D341Med (cell line): Measurements from ENCODE around the gene CUEDC2.

Source experiments
- DNase-seq: peaks from one replicate; pipeline ENCODE4 v3.0.0; 2012; ENCODE audit warnings: low spot score

The CUEDC2 gene

DNA sequence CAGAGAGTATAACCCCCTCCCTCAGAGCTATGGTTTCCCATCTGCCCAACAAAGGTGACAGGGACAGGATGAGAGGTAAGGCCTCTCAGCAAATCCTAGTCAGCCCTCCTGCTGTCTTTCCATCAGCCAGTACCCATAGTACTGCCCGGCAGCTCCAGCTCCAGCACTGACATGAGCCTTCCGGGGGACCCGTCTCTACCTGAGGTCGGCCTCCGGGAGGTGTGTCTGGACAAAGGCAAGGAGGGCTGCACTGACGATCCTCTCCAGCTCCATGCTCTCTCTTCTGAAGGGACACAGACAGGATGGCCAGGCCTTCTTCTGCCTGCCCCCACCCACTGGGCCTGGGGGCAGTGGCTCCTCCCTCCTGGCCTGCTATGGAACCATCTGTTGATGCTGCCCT is 7.5 kb downstream of the CUEDC2 start:
- DNase-seq, result no peak

DNA sequence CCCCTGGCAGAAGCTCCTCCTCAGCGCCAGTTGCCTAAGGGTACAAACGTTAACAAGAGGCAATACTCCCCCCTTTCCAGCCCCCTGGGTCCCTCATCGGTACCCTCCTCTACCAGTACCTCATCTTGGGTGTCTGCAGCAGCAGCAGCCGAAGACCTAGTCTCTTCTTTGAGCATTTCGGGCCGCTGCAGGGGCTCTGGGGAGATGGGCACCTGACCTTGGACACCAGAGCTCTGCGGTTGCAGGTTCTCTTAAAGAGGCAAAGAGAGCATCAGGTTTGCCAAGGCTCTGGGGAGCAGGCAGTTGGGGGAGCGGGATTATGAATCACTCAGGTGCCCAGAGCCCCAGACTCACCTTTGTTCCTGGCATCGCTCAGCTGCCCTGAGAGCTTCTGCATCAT is 8.2 kb downstream of the CUEDC2 start:
- no peak for DNase-seq

DNA sequence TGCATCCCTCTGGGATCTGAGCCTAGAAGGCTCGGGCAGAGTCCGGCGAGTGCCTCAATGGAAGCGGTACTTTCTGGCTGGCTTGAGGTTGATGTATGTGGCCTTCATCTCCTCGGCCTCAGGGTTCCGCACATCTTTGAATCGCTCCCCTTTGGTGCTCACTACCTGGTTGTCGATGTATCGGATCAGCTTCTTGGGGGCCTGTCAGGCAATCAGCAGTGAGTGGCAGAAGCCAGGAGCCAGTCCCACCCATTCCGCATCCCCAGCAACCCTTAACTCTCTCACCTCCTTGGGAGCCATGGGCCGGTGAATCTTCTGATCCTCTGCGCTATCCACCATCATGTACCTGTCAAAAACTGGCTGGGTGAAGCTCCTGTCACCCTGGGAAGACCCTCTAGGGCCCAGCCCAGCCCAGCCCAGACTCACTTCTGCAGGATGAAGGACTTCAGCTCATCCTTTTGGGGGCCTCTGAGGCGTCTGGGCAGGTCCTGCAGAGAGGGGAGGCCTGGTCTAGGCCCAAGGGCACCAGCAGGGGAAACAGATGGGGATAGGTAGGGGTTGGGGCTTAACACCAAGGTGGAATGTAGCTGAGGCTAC is 8.9 kb downstream of the CUEDC2 start:
- DNase-seq, result no peak

DNA sequence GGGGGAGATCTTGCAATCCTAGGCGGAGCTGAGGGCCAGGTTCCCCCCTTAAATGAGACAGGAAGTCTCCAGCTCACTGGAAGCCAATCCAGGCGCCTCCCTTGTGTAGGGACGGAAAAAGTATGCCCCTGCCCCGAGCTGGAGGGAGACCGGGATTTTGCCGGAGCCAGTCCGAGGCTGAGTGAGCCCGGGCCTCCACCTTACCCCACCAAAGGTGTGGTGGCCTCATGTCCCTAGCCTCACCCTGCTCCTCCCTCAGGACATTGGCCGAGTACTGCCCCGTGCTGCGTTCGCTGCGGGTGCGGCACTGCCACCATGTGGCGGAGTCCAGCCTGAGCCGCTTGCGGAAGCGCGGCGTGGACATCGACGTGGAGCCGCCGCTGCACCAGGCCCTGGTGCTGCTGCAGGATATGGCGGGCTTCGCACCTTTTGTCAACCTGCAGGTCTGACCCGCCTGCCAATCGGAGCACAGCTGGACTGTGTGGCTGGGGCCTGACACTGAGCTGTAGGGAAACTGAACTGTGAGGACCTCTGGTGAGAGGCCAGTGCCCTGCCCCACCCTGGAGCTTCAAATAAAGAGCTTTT is 9.7 kb downstream of the CUEDC2 start:
- peak; percentile 61 for DNase-seq

DNA sequence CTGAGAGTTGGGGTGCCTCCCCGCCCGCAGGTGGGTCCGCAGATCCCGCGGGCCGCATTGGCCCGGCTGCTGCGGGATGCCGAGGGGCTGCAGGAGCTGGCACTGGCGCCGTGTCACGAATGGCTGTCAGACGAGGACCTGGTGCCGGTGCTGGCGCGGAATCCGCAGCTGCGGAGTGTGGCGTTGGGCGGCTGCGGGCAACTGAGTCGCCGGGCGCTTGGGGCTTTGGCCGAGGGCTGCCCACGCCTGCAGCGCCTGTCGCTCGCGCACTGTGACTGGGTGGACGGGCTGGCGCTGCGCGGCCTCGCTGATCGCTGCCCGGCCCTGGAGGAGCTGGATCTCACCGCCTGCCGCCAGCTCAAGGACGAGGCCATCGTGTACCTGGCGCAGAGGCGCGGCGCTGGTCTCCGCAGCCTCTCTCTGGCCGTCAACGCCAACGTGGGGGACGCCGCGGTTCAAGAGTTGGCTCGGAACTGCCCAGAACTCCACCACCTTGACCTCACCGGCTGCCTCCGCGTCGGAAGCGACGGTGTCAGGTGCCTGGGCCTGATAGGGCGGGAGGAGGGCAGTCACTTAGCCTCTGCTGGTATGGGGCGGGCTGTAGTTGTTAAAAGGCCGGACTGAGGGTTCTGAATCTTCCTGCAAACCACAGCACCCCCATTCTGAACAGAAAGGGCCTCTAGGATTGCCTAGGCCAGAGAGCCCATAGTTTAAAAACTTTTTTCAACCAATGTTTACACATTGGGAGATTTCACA is 10.4 kb downstream of the CUEDC2 start:
- DNase-seq, result no peak

- no peak for DNase-seq
Measured at GRCh38 chr10:102421507-102421756, 10.9 kb downstream of the CUEDC2 start.

DNA sequence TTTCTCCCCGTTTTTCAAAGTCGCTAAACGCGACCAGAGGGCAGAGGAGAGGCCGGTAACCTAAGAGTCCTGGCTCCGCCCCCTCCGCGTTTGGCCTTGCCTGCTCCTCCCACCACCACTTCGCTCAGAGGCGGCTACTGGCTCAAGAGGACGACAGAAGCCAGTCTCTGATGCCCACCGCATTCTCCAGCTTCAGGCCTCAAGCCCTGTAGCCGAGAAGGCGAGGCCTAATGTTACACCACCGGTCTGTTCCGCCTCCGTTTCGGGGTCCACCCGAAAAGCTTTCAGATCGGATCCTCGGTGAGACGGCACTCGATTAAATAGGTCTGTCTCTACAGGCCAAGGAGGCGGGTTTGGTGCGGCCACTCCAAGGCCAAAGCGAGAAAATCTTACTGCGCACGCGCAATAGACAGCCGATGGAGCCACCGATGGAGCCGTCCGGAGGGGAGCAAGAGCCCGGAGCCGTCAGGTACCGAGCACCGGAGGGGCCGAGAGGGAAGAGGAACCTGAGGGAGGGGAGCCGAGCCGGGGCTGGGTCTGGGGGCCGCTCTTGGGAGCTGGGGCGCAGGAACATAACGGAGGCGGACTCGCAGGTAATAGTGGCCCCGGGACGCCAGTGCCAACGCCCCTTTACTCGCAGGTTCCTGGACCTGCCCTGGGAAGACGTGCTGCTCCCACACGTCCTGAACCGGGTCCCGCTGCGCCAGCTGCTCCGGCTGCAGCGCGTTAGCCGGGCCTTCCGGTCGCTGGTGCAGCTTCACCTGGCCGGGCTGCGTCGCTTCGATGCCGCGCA is 11.5 kb downstream of the CUEDC2 start, which contains the start of gene FBXL15:
TSS of gene FBXL15 (plus strand) at position 123 of the 793 bp plus-strand sequence. CDS start at position 417, 294 bp downstream.
- peak; percentile 78 for DNase-seq

DNA sequence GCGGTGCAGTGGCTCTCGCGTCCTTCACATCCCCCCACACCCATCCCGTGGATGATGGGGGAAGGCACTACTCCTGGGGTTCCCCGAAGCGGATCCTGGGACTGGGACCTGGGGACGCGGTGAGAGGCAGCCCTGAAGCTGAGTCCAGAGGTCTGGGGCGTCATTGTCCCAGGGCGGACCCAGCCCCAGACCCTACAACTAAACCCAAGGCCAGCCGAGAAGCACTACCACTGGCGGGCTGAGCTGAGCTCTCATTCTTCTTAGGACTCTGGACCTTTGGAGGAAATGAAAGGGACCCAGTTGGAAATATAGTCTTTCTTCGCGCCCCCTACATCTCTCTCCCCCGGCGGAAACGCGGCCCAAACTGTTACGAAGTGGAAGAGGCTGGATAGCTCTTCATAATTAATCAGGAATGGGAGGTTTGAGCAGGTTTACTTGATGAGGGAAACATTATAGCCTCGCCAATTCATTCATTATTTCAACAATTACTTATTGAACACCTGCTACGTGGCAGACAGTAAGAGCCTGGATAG is 12.1 kb downstream of the CUEDC2 start:
- DNase-seq, result no peak

GRCh38 chr10:102419269-102420180 is 12.8 kb downstream of the CUEDC2 start:
- peak; percentile 75 for DNase-seq

- peak; percentile 87 for DNase-seq
Measured at GRCh38 chr10:102418622-102419268, 13.6 kb downstream of the CUEDC2 start, which contains the start of gene PSD. PSD (minus strand) TSS chr10:102418785; CDS start chr10:102417038, 1,747 bp downstream.

GRCh38 chr10:102416695-102417094 is 15.7 kb downstream of the CUEDC2 start:
- DNase-seq, result no peak

- DNase-seq, result no peak
Measured at GRCh38 chr10:102416283-102416682, 16.1 kb downstream of the CUEDC2 start.

- DNase-seq, result no peak
Measured at GRCh38 chr10:102414749-102415148, 17.6 kb downstream of the CUEDC2 start.

DNA sequence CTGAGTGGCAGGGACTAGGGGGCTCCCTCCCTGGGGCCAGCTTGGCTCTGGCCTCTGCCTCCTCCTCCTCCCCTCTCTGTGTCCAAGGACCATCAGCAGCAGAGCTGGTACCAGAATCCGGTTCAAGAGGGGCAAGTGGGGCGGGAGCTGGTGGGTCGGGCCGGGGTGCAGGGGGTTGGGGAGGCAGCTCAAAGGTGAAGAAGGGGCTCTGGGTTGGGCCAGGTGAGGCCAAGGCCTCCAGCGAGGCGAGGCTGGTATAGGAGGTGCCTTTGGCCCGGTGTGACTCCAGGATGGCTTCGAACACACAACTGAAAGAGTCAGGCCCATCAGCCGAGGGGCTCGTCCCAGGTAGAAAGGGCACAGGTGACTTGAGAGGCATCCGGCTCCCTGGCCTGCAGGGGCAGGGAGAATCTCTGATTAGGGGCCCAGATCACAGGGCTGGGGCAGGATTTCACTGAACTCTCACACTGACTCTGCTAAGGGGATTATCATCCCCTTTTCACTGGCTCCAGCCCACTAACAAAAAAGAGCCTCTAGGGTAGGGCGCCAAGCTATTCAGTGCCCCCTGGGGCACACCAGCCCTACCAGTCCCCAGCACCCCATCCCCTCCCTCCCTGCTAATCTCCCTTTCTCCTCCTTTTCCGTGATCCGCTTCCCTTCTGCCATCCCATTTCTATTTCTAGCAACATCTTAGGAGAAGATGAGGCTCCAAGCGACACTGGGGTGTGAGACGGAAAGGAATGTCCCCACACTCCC is 18.4 kb downstream of the CUEDC2 start:
- peak; percentile 75 for DNase-seq

DNA sequence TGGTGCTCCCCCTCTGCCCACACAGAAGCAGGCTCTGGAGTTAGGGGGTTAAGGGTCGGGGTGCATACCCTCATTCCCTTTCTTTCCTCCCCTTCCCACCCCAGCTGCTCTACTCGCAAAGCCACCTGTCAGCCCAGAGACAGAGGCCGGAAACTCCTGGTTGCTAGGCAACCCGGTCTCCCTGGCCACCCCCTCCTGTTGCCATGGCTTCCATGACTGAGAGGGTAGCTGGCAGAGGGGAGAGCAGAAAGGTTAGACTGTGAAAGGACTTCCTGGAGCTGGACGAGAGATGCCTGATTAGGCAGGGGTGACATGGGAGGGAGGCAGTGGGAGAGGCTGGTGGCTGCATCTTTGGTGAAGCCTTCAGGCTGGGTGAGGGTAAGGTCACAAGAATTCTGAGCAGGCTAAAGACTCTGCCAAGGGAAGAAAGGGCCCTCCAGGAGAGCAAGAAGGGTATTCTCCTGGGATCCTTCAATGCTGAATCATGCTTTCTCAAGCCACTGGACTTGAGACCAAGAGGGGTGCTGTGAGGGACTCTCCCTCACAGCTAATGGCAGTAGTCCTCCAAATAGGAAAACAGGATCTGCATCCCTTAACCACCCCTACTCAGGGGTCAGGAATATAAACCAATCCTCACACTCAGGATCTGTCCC is 19.2 kb downstream of the CUEDC2 start:
- DNase-seq, result no peak

GRCh38 chr10:102412293-102412692 is 20.1 kb downstream of the CUEDC2 start:
- no peak for DNase-seq

GRCh38 chr10:102411341-102412255 is 20.8 kb downstream of the CUEDC2 start:
- DNase-seq, result no peak

DNA sequence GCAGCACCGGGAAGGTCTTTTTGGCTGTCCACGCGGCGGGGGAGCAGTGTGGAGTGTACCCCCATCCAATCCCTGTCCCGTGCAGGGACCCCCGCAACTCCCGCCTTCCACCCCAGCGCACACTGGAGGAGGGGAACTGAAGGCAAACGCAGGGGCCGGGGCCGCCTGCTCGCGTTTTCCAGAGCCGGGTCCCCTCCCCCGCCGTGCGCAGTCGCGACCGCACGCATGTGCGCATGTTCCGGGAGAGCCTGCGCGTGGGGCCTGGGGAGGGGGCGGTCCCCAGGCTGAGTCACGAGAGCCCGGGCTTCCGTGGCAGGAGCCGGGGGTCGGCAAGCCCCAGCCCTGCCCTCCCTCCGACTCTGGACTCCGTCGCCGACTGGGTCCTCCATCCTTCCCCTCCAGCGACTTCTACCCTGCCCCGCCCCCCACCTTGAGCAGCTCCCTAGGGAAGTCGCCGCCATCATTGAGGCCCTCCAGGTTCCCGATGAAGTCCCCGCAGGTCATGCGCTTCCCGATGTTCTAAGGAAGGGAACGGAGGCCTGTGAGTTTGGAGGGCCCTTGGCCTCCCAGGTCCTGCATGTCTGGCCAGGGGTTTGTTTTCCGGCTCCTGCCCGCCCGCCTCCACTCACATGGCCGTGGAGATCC is 21.8 kb downstream of the CUEDC2 start:
- no peak for DNase-seq
